ENCODE results near the gene PLA2G2D. TPM values are rescaled to one million over a fixed set of nuclear protein-coding genes. Genes with fewer than 3 reads are reported as not detected.

The PLA2G2D gene
- total and polyA plus RNA-seq, 9 of the 15 experiments (the other 6 are each of a cell fraction or from before 2014, with no cell fraction given): not detected

DNA sequence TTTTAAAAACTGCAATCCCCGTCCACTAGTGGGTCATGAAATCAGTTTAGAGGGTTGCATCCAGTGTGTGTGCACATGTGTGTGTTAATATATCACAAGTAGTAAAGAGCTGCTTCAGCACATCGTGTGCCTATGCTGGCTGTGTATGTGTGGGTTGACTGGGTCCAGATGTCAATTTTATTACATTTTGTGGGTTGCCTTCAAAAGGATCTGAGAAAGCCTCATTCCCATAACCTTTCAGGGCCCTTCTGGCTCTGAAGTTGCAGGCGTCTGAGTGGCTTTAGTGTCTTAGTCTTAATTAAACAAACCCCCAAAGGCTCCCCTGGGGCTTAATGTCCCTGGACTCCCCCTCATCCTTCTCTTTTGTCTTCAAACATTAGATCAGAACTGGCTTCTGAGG lies 19.8 kb downstream of the PLA2G2D start:
- Histone ChIP-seq H3K9me3 (replicated peaks; ENCODE audit: control insufficient read depth, insufficient read depth, low read depth, low read length) (no peaks in the 10 kb centered on the region), H3K4me1 (replicated peaks in 1 of 2; ENCODE audit: control insufficient read depth in 2 of 2, insufficient read depth in 2 of 2, low read length in 2 of 2) (no peaks in the 10 kb centered on the region), H3K9me1 (ENCODE audit: control insufficient read depth, insufficient read depth, low read length) (no peaks in the 10 kb centered on the region), H3K4me3 (no peak overlapping the region), H2AFZ (ENCODE audit: low read depth, low read length) (no peak overlapping the region), H3K9ac (ENCODE audit: insufficient read depth in 1 of 2, low read depth in 2 of 2, low read length in 2 of 2) (no peak overlapping the region), H3K27ac (ENCODE audit: extremely low read depth, low read depth, low read length) (no peak overlapping the region), H4K20me1 (replicated peaks; ENCODE audit: control insufficient read depth, insufficient read depth, low read length) (no peaks in the 10 kb centered on the region), H3K4me2 (ENCODE audit: insufficient read depth, low read length) (no peak overlapping the region), H3K36me3 (ENCODE audit: control insufficient read depth, insufficient read depth, low read length) (no peaks in the 10 kb centered on the region), H3K79me2 (ENCODE audit: control insufficient read depth, insufficient read depth, low read length) (no peaks in the 10 kb centered on the region), H3K27me3 (ENCODE audit: control insufficient read depth in 2 of 2, insufficient read depth in 2 of 2, low read length in 2 of 2) (peaks cover 3 to 15% of the 10 kb centered on the region in 2 experiments; a peak in 4 of 5 replicates)
- in situ Hi-C loops (cut with MboI): no loop called here
- no peak for DNase-seq (ENCODE audit: extremely low read depth in 1 of 4, low spot score in 3 of 4)
- CTCF ChIA-PET (ENCODE audit: low intra/inter-chr PET ratio): interaction anchor here (0.6 kb wide), 1 partner anchor 394 kb away, joined by 3 read pairs; no protein-coding TSS in a partner anchor
- intact Hi-C loops (cut with micrococcal nuclease): no loop called here
- FAIRE-seq: no peak
- POLR2A ChIA-PET: interaction anchor here (0.5 kb wide), 1 partner anchor 11 kb away, joined by 3 read pairs; no protein-coding TSS in a partner anchor
- BruUV-seq (replicated peaks): no TSS peak
- ATAC-seq: no peak
- 0% methylated on average over 3 of the region's 3 CpGs for WGBS (ENCODE audit: insufficient coverage, low coverage, missing lambda C conversion rate)
- TF ChIP-seq GATAD2A (IDR thresholded peaks at IDR 0.05) (no peak), XRCC4 (IDR thresholded peaks at IDR 0.05; ENCODE audit: extremely low read depth, insufficient read depth, insufficient read length) (no peak), NELFE (IDR thresholded peaks at IDR 0.05; ENCODE audit: insufficient read depth, insufficient read length) (no peak), FOXA3 (CRISPR knock-in tag; conservative IDR thresholded peaks at IDR 0.05 in 1 of 2, IDR thresholded peaks at IDR 0.05 in 1 of 2) (no peak), RFX1 (IDR thresholded peaks at IDR 0.05) (no peak), NR2C2 (CRISPR knock-in tag; IDR thresholded peaks at IDR 0.05) (no peak), NR2C2 (tag; IDR thresholded peaks at IDR 0.05) (no peak), GTF2F1 (IDR thresholded peaks at IDR 0.05; ENCODE audit: low read depth, low read length) (no peak), NFIX (CRISPR knock-in tag; IDR thresholded peaks at IDR 0.05; ENCODE audit: low read depth) (no peak), RBM39 (optimal IDR thresholded peaks at IDR 0.05; ENCODE audit: low read depth, low read length) (no peak)
- TF ChIP-seq, protein P1, sequence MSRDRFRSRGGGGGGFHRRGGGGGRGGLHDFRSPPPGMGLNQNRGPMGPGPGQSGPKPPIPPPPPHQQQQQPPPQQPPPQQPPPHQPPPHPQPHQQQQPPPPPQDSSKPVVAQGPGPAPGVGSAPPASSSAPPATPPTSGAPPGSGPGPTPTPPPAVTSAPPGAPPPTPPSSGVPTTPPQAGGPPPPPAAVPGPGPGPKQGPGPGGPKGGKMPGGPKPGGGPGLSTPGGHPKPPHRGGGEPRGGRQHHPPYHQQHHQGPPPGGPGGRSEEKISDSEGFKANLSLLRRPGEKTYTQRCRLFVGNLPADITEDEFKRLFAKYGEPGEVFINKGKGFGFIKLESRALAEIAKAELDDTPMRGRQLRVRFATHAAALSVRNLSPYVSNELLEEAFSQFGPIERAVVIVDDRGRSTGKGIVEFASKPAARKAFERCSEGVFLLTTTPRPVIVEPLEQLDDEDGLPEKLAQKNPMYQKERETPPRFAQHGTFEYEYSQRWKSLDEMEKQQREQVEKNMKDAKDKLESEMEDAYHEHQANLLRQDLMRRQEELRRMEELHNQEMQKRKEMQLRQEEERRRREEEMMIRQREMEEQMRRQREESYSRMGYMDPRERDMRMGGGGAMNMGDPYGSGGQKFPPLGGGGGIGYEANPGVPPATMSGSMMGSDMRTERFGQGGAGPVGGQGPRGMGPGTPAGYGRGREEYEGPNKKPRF (IDR thresholded peaks at IDR 0.05; ENCODE audit: low read depth, low read length): no peak
- TF ChIP-seq, protein P2, sequence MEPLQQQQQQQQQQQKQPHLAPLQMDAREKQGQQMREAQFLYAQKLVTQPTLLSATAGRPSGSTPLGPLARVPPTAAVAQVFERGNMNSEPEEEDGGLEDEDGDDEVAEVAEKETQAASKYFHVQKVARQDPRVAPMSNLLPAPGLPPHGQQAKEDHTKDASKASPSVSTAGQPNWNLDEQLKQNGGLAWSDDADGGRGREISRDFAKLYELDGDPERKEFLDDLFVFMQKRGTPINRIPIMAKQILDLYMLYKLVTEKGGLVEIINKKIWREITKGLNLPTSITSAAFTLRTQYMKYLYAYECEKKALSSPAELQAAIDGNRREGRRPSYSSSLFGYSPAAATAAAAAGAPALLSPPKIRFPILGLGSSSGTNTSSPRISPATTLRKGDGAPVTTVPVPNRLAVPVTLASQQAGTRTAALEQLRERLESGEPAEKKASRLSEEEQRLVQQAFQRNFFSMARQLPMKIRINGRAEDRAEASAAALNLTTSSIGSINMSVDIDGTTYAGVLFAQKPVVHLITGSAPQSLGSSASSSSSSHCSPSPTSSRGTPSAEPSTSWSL (CRISPR knock-in tag; IDR thresholded peaks at IDR 0.05; ENCODE audit: borderline replicate concordance): no peak
- TF ChIP-seq, protein P3, sequence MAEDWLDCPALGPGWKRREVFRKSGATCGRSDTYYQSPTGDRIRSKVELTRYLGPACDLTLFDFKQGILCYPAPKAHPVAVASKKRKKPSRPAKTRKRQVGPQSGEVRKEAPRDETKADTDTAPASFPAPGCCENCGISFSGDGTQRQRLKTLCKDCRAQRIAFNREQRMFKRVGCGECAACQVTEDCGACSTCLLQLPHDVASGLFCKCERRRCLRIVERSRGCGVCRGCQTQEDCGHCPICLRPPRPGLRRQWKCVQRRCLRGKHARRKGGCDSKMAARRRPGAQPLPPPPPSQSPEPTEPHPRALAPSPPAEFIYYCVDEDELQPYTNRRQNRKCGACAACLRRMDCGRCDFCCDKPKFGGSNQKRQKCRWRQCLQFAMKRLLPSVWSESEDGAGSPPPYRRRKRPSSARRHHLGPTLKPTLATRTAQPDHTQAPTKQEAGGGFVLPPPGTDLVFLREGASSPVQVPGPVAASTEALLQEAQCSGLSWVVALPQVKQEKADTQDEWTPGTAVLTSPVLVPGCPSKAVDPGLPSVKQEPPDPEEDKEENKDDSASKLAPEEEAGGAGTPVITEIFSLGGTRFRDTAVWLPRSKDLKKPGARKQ (CRISPR knock-in tag; IDR thresholded peaks at IDR 0.05): no peak
- TF ChIP-seq, protein P4, sequence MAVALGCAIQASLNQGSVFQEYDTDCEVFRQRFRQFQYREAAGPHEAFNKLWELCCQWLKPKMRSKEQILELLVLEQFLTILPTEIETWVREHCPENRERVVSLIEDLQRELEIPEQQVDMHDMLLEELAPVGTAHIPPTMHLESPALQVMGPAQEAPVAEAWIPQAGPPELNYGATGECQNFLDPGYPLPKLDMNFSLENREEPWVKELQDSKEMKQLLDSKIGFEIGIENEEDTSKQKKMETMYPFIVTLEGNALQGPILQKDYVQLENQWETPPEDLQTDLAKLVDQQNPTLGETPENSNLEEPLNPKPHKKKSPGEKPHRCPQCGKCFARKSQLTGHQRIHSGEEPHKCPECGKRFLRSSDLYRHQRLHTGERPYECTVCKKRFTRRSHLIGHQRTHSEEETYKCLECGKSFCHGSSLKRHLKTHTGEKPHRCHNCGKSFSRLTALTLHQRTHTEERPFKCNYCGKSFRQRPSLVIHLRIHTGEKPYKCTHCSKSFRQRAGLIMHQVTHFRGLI (CRISPR knock-in tag; IDR thresholded peaks at IDR 0.05): no peak
- TF ChIP-seq, protein P5, sequence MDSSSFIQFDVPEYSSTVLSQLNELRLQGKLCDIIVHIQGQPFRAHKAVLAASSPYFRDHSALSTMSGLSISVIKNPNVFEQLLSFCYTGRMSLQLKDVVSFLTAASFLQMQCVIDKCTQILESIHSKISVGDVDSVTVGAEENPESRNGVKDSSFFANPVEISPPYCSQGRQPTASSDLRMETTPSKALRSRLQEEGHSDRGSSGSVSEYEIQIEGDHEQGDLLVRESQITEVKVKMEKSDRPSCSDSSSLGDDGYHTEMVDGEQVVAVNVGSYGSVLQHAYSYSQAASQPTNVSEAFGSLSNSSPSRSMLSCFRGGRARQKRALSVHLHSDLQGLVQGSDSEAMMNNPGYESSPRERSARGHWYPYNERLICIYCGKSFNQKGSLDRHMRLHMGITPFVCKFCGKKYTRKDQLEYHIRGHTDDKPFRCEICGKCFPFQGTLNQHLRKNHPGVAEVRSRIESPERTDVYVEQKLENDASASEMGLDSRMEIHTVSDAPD (CRISPR knock-in tag; IDR thresholded peaks at IDR 0.05): no peak
